GM12865 (cell line): ENCODE data around the gene ATP6V0C.

Source experiments
- DNase-seq: peaks from one replicate; pipeline ENCODE4 v3.0.0; 2010; ENCODE audit warnings: low read depth
- H3K4me3 ChIP-seq: 2 replicates; pipeline ENCODE4 v1.5.1; 2011; ENCODE audit warnings: mild to moderate bottlenecking, low read depth, low read length, control low read depth
- TF ChIP-seq, protein P1 (sequence below): IDR thresholded peaks from 2 replicates; pipeline ENCODE4 v1.5.1; 2011; ENCODE audit warnings: low read length, control low read depth, low read depth, inconsistent platforms; ENCODE audit not compliant: insufficient read depth; ENCODE audit errors: missing control alignments

The ATP6V0C gene

DNA sequence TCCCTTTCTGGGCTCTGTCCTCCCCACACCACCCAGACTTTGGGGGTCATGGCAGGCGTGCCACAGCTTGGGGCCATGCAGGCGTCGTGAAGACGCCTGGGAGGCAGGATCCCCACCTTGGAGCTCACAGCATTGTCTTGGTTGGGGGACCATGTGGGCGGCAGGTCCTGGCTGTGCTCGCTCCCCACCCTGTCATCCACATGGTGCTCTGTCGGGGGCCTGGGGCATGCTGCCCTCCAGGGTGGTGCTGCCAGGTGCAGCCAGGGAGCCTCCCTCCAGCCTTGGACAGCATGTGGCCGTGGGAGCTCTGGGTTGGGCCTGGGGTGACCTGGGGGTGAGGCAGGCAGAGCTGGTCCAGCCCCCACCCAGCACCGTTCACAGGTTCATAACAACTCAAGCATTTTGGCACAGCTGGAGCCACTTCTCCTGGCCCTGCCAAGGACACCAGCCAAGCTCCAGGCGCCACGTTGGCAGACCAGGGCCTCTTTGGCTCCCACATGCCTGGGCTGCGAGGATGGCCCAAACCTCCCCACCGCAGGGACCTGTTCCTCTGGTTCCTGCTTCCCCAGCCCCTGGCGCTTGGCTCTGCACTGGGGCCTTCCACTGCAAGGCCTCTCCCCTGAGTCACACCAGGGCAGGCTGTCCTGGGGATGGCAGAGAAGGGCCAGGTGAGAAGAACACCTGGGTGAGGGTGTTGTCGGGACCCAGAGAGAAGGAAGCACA lies 15.1 kb upstream of the ATP6V0C start:
- no peak overlapping the region for H3K4me3 ChIP-seq
- DNase-seq = no peak
- TF ChIP-seq, protein P1, sequence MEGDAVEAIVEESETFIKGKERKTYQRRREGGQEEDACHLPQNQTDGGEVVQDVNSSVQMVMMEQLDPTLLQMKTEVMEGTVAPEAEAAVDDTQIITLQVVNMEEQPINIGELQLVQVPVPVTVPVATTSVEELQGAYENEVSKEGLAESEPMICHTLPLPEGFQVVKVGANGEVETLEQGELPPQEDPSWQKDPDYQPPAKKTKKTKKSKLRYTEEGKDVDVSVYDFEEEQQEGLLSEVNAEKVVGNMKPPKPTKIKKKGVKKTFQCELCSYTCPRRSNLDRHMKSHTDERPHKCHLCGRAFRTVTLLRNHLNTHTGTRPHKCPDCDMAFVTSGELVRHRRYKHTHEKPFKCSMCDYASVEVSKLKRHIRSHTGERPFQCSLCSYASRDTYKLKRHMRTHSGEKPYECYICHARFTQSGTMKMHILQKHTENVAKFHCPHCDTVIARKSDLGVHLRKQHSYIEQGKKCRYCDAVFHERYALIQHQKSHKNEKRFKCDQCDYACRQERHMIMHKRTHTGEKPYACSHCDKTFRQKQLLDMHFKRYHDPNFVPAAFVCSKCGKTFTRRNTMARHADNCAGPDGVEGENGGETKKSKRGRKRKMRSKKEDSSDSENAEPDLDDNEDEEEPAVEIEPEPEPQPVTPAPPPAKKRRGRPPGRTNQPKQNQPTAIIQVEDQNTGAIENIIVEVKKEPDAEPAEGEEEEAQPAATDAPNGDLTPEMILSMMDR = no peak

DNA sequence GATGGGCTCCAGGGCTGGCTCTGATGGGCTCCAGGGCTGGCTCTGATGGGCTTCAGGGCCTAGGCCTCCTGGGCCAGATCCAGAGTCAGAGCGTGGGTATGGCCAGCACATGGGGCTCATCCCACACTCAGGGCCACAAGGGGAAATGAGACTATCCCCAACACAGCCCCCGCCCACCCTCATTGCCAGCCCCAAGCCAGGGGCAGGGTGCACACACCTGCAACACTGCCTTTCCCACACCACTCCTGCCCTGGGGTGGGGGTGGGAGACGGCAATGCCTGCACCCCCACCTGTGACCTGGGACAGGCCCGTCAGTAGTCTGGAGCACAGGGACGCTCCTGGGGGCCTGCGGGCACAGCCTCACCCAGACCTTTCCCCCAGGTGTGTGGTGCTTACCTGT lies 14.3 kb upstream of the ATP6V0C start:
- no peak for DNase-seq
- TF ChIP-seq, protein P1 = no peak
- no peak overlapping the region for H3K4me3 ChIP-seq

DNA sequence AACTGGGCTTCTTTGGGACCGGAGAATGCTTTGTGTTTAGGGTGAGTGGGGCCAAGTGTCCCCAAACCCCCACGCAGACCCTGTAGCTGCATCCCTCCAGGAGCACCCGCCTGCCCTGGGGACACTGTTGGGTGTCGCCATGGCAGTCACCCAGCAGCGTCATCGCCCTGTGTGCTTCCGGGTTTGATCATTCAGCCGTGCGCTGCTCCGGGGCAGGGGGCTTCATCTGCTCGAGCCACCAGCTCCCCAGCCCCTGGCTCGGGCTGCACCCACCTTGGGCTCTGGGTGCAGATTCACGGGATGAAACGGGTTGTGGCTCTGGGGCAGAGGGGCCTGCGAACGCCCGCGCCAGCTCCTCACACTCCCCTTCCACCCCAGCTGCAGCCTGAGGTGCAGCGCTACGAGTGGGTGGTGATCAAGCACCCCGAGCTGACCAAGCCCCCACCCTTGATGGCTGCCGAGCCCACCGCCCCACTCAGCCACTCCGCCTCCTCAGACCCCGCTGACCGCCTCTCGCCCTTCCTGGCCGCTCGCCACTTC lies 13.8 kb upstream of the ATP6V0C start:
- no peak for DNase-seq
- TF ChIP-seq, protein P1 = no peak
- no peak overlapping the region for H3K4me3 ChIP-seq

DNA sequence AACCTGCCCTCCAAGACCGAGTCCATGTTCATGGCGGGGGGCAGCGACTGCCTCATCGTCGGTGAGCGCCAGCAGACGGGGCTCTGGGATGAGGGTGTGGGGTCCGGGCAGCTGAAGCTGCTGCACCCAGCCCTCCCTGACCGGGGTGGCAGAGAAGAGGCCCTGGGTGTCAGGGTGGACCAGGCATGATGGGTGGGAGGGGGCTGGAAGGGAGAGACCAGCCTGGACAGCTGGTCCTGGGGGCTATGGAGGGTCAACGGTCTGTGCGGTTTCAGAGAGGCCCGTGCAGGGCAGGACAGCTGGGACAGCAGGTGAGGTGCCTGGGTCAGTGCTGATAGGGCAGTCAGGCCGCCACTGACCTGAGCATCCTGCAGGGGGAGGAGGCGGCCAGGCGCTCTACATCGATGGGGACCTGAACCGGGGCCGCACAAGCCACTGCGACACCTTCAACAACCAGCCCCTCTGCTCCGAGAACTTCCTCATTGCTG lies 13.3 kb upstream of the ATP6V0C start:
- no peak for DNase-seq
- TF ChIP-seq, protein P1 = no peak
- no peak overlapping the region for H3K4me3 ChIP-seq

DNA sequence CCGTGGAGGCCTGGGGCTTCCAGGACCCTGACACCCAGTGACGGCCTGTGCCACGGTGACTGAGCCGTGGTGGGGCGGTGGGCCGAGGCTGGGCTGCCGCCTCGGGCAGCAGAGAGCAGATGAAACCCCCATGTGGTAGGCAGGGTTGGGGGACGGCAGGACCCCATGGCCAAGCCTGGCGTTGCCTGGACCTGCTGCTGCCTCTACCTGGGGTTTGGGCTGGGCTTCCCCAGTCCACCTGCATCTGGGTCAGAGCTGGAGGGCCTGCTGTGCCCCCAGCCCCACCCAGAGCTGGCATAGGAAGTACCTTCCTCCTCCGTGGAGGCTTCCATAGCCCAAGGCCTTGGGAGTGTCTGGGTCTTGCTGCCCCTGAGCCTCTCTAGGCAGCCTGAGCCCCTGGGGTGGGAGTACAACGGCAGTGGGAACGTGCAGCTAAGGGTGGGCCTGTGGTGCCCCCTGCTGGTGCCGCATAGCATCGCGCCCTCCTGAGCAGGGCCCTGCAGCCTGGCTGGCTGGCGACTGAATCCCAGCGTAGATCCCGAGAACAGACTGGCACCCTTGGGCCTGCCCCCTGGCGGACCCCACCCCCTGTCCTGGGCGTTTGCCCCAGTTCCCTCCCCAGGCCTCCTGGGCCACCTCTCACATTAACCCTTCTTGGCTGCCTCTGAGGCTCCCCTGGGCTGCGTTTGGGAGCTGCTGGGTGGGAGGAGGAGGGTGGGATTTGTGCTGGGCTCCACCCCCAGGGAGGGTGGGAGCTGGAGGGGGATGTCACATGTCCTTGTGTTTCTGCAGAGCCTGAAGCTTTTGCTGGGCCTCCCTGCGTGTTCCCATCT lies 12.6 kb upstream of the ATP6V0C start:
- peak; percentile 81 for DNase-seq
- H3K4me3 ChIP-seq = no peak overlapping the region
- TF ChIP-seq, protein P1 = peak; percentile 98

DNA sequence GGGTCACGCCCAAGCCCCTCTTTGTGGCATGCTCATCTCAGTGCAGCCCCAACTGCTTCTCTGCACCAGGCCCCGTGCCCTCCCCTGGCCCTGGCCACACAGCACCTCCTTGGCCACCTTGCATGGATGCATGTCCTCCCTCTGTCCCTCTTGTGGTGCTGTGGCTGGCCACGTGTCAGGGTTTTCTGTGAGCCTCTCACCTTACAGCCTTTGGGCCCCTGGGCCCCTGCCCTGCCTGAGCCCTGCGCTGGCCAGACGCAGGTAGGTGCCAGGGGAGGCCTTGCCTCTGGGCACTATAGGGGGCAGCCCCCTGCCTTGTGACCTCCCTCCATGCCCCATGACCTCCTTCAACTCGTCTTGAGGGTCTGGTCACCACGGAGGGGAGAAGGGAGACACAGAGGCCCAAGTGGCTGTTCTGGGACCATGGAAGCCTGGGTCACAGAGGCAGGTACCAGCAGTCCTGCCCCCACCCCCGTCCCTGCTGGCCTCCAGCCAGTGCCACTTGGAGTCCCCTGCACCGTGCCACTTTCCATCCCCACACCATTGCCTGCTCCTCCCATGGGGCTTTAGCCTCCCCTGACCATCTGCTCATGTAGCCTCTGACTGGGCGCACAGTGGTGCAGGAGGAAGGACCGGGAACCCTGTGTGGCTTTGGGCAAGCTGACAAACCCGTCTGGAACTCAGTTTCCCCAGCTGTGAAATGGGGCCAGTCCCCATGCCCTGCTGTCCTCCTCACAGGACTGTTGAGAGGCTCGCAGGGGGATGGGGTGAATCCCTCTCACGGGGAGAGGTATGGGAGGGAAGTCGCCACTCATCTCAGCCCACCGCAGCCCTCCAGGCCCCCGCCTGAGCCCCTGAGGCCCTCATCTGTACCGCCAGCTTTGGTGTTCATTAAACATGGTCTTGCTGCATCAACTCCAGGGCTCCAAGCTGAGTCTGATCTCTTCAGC lies 11.5 kb upstream of the ATP6V0C start:
- DNase-seq = no peak
- TF ChIP-seq, protein P1 = no peak
- H3K4me3 ChIP-seq = no peak overlapping the region
